HG03159 (cell line): Measurements from ENCODE around the gene TENM4.

Experiments used
- ATAC-seq: cut with Tn5 transposase; IDR thresholded peaks from one replicate; pipeline ENCODE4 v1.9.1; 2021; ENCODE audit warnings: mild to moderate bottlenecking, moderate library complexity; ENCODE audit not compliant: unreplicated experiment

Gene TENM4

GRCh38 chr11:78689585-78690153 is 751.2 kb downstream of the TENM4 start:
- no peak for ATAC-seq

- no peak for ATAC-seq
Observed at GRCh38 chr11:78689101-78689500, 751.7 kb downstream of the TENM4 start.

GRCh38 chr11:78688460-78688859 is 752.4 kb downstream of the TENM4 start:
- no peak for ATAC-seq

DNA sequence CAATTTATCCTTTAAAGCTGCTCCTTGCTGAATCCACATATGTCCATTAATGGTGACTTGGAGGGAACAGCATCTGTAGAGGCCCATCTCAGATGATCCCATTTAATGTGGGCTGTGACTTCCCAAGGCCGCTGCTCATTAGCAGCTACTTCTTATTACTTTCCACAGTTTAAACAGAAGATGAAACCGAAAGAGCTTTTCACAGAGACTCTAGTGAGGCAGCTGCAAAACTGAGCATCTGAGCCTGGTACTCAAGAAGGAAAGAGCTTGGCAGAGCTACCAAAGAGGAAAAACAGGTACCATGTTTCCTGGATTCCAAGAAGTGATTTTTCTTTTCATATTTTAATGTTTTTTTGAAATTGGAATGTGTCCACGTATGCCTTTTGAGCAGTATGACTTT is 755.7 kb downstream of the TENM4 start:
- no peak for ATAC-seq

GRCh38 chr11:78684377-78684776 is 756.5 kb downstream of the TENM4 start:
- no peak for ATAC-seq

GRCh38 chr11:78683774-78684173 is 757.1 kb downstream of the TENM4 start:
- no peak for ATAC-seq

DNA sequence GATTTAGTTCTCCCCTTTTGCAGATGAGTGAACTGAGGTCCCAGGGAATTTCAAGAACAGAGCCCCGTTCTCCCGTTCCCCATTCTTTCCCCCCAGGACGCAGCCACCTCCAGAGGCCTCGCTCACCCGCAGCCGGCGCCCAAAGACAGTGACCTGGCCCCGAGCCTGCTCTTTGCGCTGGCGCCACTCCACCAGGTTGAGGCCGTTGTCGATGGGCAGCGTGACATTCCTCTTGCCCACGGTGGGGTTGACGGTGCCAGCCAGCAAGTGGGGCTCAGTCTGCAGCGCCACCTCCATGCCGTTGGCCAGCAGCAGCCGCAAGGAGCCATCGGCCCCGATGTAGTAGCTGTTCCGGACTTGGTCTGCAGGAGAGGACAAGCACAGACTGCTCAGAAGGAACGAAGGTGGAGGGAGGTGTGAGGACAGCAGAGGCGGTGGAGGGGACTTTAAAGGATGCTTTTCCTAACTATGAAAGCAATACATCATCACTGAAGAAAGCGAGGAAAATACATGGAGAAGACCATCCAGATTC is 764.7 kb downstream of the TENM4 start:
- ATAC-seq: no peak

GRCh38 chr11:78672850-78673620 is 767.8 kb downstream of the TENM4 start:
- no peak for ATAC-seq

GRCh38 chr11:78669249-78669648 is 771.6 kb downstream of the TENM4 start:
- no peak for ATAC-seq

GRCh38 chr11:78667461-78667860 is 773.4 kb downstream of the TENM4 start:
- ATAC-seq: no peak

- no peak for ATAC-seq
Observed at GRCh38 chr11:78666675-78667160, 774.1 kb downstream of the TENM4 start.

- ATAC-seq: no peak
Observed at GRCh38 chr11:78664636-78665035, 776.2 kb downstream of the TENM4 start.

- ATAC-seq: no peak
Observed at GRCh38 chr11:78662811-78663210, 778.0 kb downstream of the TENM4 start.

DNA sequence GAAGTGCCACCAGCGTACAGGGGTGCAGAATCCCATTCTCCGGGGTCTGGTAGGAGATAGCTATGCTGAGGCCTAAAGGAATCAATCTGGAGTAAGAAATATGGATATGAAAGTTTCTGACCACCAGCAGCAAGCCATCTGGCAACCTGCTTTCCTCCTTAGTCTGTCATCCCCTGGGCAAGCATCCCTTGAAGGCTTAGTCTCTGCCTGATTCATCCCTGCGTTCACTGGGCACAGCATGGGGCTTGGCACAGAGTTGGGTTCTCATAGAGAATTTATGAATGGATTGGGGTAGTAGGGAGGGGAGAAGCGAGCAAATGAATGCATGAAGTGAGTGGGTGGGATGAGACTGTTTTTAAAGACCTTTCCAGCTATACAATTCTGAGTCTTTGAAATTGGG is 780.4 kb downstream of the TENM4 start:
- no peak for ATAC-seq

DNA sequence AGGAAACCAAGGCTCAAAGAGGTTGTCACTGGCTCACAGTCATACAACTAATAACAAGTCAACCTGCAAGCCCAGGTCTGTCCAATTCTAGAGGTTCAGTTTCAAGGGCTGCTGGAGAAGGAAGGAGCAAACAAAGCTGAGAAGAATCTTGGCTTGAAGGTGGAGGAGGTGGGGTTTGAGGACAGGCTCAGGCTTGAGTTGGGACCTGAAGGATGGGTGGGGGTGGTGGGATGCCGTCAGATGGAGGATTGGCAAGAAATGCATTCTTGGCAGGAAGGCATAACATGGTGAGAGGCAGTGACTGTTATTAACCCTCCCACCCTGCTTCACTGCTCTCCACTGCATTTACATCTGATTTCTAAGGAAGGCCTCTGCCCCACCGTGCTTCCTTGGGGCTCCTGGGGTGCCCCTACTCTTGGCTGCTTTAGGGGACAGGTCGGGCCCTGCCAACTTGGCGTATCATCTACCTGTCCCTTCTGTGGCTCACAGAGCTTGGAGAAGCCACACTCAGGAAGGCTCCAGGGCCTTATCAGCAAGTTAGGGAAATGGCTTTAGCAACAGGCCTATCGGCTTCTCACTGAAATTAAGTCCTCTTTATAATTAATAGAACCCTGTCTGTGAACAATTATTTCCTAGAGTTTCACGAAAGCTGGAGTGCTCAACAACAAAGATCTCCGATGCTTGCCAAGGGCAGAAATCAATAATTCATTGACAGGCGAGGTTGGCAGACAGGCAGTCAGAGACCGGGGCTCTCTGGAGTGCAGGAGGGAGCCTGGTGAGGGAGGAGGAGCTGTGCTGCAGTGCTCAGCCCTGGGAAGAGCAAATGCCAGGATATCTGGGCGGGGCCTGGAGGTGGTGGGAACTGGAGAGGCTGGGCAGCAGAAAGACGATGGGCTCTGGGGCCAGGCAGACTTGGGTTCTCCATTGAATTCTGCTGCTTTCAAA is 781.2 kb downstream of the TENM4 start:
- ATAC-seq: no peak

DNA sequence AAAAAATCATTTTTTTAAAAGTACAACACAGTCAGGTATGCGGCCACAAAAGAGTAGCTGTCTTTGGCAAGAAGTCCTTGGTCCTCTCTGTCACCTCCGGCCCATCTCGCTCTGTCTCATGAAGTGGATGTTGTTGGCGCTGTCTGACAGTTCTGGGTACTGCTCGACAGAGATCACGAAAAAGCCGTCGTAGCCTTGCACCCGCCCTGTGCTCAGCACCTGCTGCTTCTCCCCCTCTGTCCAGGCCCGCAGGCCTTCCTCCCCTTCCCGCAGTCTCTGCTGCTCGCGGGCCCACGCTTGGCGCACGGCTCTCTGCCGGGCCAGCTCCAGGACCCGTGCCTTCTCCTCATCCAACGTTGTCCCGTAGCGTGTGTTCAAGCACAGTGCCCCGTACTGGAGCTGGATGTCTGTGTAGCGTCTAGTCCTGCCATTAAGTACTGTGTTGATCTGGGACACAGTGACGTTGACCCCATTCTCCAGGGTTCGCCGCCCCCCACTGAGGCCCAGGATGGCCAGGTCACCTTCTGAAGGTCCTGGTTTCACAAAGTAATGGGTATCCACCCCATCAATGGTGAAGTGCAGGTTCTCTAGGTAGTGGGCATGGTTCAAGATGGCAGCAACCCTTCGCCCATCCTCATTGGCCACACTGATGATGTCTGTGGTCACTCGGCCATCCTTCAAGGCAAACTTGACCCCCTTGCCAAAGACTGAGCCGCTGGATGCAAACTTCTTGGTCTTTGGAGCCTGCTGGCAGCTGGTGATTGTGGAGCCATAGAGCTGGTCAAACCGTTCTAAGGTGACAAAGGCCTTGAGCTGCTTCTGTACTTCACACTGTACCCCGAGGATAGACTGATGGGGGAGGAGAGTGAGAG is 782.6 kb downstream of the TENM4 start:
- no peak for ATAC-seq

DNA sequence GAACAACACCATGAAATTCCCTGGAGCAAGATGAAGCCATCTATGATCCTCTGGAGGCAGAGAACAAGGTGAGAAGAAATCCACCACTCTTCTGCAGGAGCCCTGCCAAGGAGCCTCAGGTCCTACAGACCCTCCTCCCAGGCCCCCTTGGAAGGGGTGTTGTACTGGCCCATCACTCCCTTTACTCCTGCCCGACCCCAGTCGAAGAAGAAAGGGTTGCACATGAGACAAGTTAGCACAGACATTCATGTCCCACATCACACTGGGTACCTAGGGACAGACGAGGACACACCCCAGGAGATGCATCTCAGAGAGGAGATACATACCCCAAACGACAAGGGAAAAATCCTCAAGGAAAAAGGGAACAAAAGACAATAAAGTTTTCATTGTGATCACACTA is 783.4 kb downstream of the TENM4 start:
- ATAC-seq: no peak

GRCh38 chr11:78656984-78657383 is 783.8 kb downstream of the TENM4 start:
- no peak for ATAC-seq

DNA sequence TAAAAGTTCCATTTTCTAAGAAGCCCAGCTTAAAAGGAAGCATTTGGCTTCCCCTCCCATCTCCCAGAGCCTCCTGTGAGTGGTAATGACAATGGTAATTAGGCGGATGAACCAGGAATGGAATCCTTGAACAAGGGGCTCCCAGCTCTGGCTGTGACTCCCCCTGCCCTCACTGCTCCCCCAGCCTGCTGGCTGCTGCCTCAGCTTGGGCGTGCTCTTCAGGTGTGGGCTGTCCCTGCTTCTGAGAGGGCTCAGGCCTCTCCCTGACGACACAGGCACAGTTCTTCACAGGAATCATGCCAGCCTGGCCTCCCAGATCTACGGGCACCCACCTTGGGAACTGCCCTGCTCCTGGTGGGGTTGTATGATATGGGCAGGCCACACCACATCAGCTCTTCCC is 784.5 kb downstream of the TENM4 start:
- no peak for ATAC-seq

DNA sequence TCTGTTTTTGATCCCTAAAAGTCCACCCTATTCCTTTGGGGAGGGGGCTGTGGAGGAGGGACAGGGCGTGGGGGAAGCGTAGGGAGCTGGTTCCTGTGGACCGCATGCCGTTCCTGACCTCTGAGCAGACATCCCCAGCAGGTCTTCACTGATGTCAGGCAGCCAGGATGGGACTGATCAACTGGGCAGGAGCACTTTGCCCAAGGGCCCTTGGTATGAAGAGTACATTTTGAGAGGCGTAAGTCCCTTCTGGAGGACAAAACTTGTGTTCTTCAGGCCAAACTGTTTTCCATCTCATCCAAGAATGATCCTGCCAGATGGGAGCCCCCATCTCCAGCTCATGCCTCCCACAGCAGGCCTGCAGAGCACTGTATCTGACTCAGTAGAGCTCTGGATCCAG is 785.3 kb downstream of the TENM4 start:
- no peak for ATAC-seq
